K562 (cell line): ENCODE measurements around the gene RBPJ. TPM values are rescaled to one million over a fixed set of nuclear protein-coding genes. Genes with fewer than 3 reads are reported as not detected.
A peak's percentile ranks its signal among the peaks of the same experiment; 100 is the strongest.

ENCODE experiments used
- ATAC-seq: fragments of 200-7000 bp; cut with Tn5 transposase; 3 replicates; pipeline ENCODE4 v1.9.1; 2020; ENCODE audit warnings: moderate library complexity
- BruUV-seq: library from RNA; stranded (reverse); fragments of 400-500 nt; replicated peaks from 2 replicates; lab custom pipeline; 2021; lab: Mats Ljungman, UMichigan
- CTCF ChIA-PET: fragments of 300-600 bp; formaldehyde crosslinking; extraction: SDS; loops from one replicate; lab custom pipeline; 2021; ENCODE audit warnings: low intra/inter-chr PET ratio; lab: Yijun Ruan, JAX
- POLR2A ChIA-PET: fragments of 300-600, 350-650 bp; sonication (Branson Sonifier 250); formaldehyde crosslinking; extraction: SDS; loops from one replicate; lab custom pipeline; 2021; ENCODE audit warnings: antibody characterized with exemption, inconsistent platforms; lab: Yijun Ruan, JAX
- DNase-seq, 4 experiments: peaks; one replicate each; pipeline versions ENCODE4 v3.0.0 to v3.0.0-alpha.2; 2011 to 2018; ENCODE audit warnings: low spot score in 3 of 4, mixed read lengths in 3 of 4; ENCODE audit errors: extremely low read depth in 1 of 4
- FAIRE-seq: peaks from 2 replicates; lab custom pipeline; 2011; peaks lifted over from hg19 to GRCh38; lab: Jason Lieb, UNC
- H2AFZ ChIP-seq: 2 replicates; pipeline ENCODE4 v1.6.0; 2011; ENCODE audit warnings: low read depth, low read length, control low read depth, inconsistent platforms
- H3K27ac ChIP-seq: fragments of 200-600 bp; 3 replicates; pipeline ENCODE4 v1.8.0; 2011; ENCODE audit warnings: low read depth, mild to moderate bottlenecking, control low read depth, inconsistent platforms, low read length, moderate library complexity, mixed read lengths; ENCODE audit errors: extremely low read depth
- H3K27me3 ChIP-seq, 2 experiments: fragments of 300-600 bp in 1 of 2; 2 replicates in 1 of 2; 3 replicates in 1 of 2; pipeline versions ENCODE4 v1.6.0 to v1.8.0; 2011; ENCODE audit warnings: inconsistent platforms in 2 of 2, low read length in 2 of 2, mild to moderate bottlenecking in 1 of 2, mixed read lengths in 1 of 2, moderate library complexity in 1 of 2; ENCODE audit not compliant: control insufficient read depth in 2 of 2, insufficient read depth in 2 of 2
- H3K36me3 ChIP-seq: fragments of 300-600 bp; 3 replicates; pipeline ENCODE4 v1.8.0; 2011; ENCODE audit warnings: mild to moderate bottlenecking, low read length, inconsistent platforms; ENCODE audit not compliant: control insufficient read depth, insufficient read depth
- H3K4me1 ChIP-seq, 2 experiments: fragments of 200-600 bp in 1 of 2; replicated peaks in 1 of 2; 2 replicates in 1 of 2; 3 replicates in 1 of 2; pipeline versions ENCODE4 v1.5.1 to v1.8.0; 2011; ENCODE audit warnings: inconsistent platforms in 2 of 2, low read length in 2 of 2, mild to moderate bottlenecking in 1 of 2, mixed read lengths in 1 of 2, moderate library complexity in 1 of 2; ENCODE audit not compliant: control insufficient read depth in 2 of 2, insufficient read depth in 2 of 2
- H3K4me2 ChIP-seq: 2 replicates; pipeline ENCODE4 v1.6.1; 2011; ENCODE audit warnings: low read length, control low read depth, inconsistent platforms, mixed read lengths; ENCODE audit not compliant: insufficient read depth
- H3K4me3 ChIP-seq: fragments of 200-600 bp; sonication (generic), shearing (Covaris generic); 2 replicates; pipeline ENCODE4 v1.5.1; 2016; ENCODE audit warnings: control low read depth, inconsistent platforms
- H3K79me2 ChIP-seq: fragments of 200-600 bp; 3 replicates; pipeline ENCODE4 v1.8.0; 2011; ENCODE audit warnings: low read length, inconsistent platforms; ENCODE audit not compliant: control insufficient read depth, insufficient read depth
- H3K9ac ChIP-seq, 2 experiments: 2 replicates each; pipeline versions ENCODE4 v1.6.0 to v1.6.1; 2011; ENCODE audit warnings: low read depth in 2 of 2, low read length in 2 of 2, control low read depth in 1 of 2, inconsistent platforms in 1 of 2, mild to moderate bottlenecking in 1 of 2, mixed read lengths in 1 of 2; ENCODE audit not compliant: insufficient read depth in 1 of 2
- H3K9me1 ChIP-seq: one replicate; pipeline ENCODE4 v1.6.0; 2011; ENCODE audit warnings: inconsistent platforms, mild to moderate bottlenecking, low read length, moderate library complexity; ENCODE audit not compliant: control insufficient read depth, insufficient read depth
- H3K9me3 ChIP-seq: replicated peaks from 2 replicates; pipeline ENCODE4 v1.5.1; 2011; ENCODE audit warnings: low read depth, low read length, inconsistent platforms; ENCODE audit not compliant: control insufficient read depth, insufficient read depth
- H4K20me1 ChIP-seq: replicated peaks from 2 replicates; pipeline ENCODE4 v1.6.1; 2011; ENCODE audit warnings: low read length, inconsistent platforms, mixed read lengths; ENCODE audit not compliant: control insufficient read depth, insufficient read depth
- BRD9 ChIP-seq: fragments of 450-650 bp; IDR thresholded peaks from 2 replicates; pipeline ENCODE4 v1.6.1; 2018; ENCODE audit warnings: low read depth; ENCODE audit not compliant: partially characterized antibody
- CHCHD3 ChIP-seq: fragments of 250-450 bp; sonication (Bioruptor Pico); IDR thresholded peaks from 2 replicates; pipeline ENCODE4 v2.1.2; 2022; ENCODE audit warnings: mild to moderate bottlenecking
- GABPB1 ChIP-seq: sonication (generic); formaldehyde crosslinking; IDR thresholded peaks from 2 replicates; pipeline ENCODE4 v1.8.0; 2022; ENCODE audit warnings: mild to moderate bottlenecking, missing genetic modification reagents
- KLF6 ChIP-seq: fragments of 250-450 bp; sonication (Bioruptor Pico); IDR thresholded peaks from 2 replicates; pipeline ENCODE4 v1.4.0; 2020; ENCODE audit warnings: mild to moderate bottlenecking, moderate library complexity, borderline replicate concordance
- MCM2 ChIP-seq: fragments of 450-650 bp; IDR thresholded peaks from 2 replicates; pipeline ENCODE4 v1.6.1; 2017; ENCODE audit warnings: low read depth, mild to moderate bottlenecking
- MTF1 ChIP-seq: fragments of 250-450 bp; sonication (Bioruptor Pico); IDR thresholded peaks from 2 replicates; pipeline ENCODE4 v1.9.0; 2021; ENCODE audit warnings: moderate library complexity, mild to moderate bottlenecking, inconsistent platforms, borderline replicate concordance
- NEUROD1 ChIP-seq: fragments of 150-350 bp; IDR thresholded peaks from 2 replicates; pipeline ENCODE4 v1.6.1; 2014; ENCODE audit warnings: borderline replicate concordance, low read length, low read depth; ENCODE audit not compliant: partially characterized antibody
- RBM39 ChIP-seq: fragments of 200-400 bp; formaldehyde crosslinking; optimal IDR thresholded peaks from 2 replicates; pipeline ENCODE3; 2018; ENCODE audit warnings: low read depth, low read length
- SETDB1 ChIP-seq: IDR thresholded peaks from one replicate; pipeline ENCODE4 v1.6.1; 2012; ENCODE audit warnings: low read length, control low read depth, inconsistent platforms
- SMC3 ChIP-seq: conservative IDR thresholded peaks from 2 replicates; pipeline ENCODE4 v1.6.1; 2011; ENCODE audit warnings: low read depth, low read length, improper control_type of control experiment; ENCODE audit not compliant: insufficient read depth
- TCF7 ChIP-seq: sonication (generic); IDR thresholded peaks from 2 replicates; pipeline ENCODE4 v1.6.1; 2016; ENCODE audit warnings: antibody characterized with exemption, borderline replicate concordance
- ZBTB33 ChIP-seq: sonication (generic); formaldehyde crosslinking; IDR thresholded peaks from 2 replicates; pipeline ENCODE4 v1.8.1; 2023; ENCODE audit warnings: mild to moderate bottlenecking, missing genetic modification reagents
- ZNF174 ChIP-seq: fragments of 250-450 bp; sonication (Bioruptor Pico); IDR thresholded peaks from 2 replicates; pipeline ENCODE4 v1.4.0; 2020; ENCODE audit warnings: mild to moderate bottlenecking
- ZNF318 ChIP-seq, 2 experiments: fragments of 450-650 bp; IDR thresholded peaks; 2 replicates each; pipeline ENCODE4 v1.6.1; 2016; ENCODE audit warnings: mild to moderate bottlenecking in 2 of 2, borderline replicate concordance in 1 of 2, low read depth in 1 of 2, moderate library complexity in 1 of 2
- WGBS: fragments of 100-300 bp; shearing (Covaris generic); methylation state at CpG from one replicate; pipeline ENCODE4 v1.1.6; 2016; ENCODE audit warnings: low coverage, mixed read lengths; ENCODE audit not compliant: insufficient coverage; ENCODE audit errors: missing lambda C conversion rate; 5-methylcytosine and 5-hydroxymethylcytosine counted together
- in situ Hi-C: fragments of 300-500 bp; cut with MboI; formaldehyde crosslinking; loops from 4 replicates; pipeline ENCODE4 v1.15.0; 2018; ENCODE audit warnings: inconsistent platforms, mixed read lengths
- intact Hi-C: fragments of 100-400 bp; cut with micrococcal nuclease; formaldehyde crosslinking; loops from 2 replicates; pipeline ENCODE4 v1.14.2; 2022
- polyA plus RNA-seq, 8 experiments: library from polyadenylated mRNA; depleted of rRNA in 4 of 8; stranded (reverse) in 5 of 8; unstranded in 3 of 8; fragments of >200 nt; fragmentation: Nextera tagmentation in 2 of 8; fragmentation: Illumina TruSeq in 1 of 8; extraction: Ambion mirVana in 2 of 8; extraction: Trizol in 1 of 8; gene quantifications; 2 replicates each; pipeline versions ENCODE4 v1.2.1 to v1.2.3, GENCODE V29; 2011 to 2014; ENCODE audit warnings: inconsistent platforms in 1 of 8, missing spikeins in 1 of 8
- total RNA-seq, 7 experiments: library from RNA; depleted of rRNA in 6 of 7; stranded (reverse); fragments of >200 nt in 6 of 7; fragmentation: Illumina TruSeq in 2 of 7; extraction: Trizol in 2 of 7; gene quantifications; 2 replicates each; pipeline versions ENCODE4 v1.2.1 to v1.2.3, GENCODE V29; 2011 to 2021; ENCODE audit warnings: low replicate concordance in 1 of 7

RBPJ gene
- total and polyA plus RNA-seq, 9 of the 15 experiments (the other 6 are each of a cell fraction or from before 2014, with no cell fraction given) = 17.2 to 49.4 (median 33.8) TPM

- H3K9ac ChIP-seq = peak overlapping the region in 1 of 2 experiments; percentile 43; a peak in 1 of 4 replicates
- no peak for TF ChIP-seq SETDB1
- TF ChIP-seq NEUROD1 = no peak
- TF ChIP-seq ZNF318 (IDR thresholded peaks at IDR 0.05; ENCODE audit: borderline replicate concordance in 1 of 2, low read depth in 1 of 2) = no peak
- TF ChIP-seq ZNF174 (CRISPR knock-in tag) = no peak
- TF ChIP-seq MTF1 (CRISPR knock-in tag) = no peak
- TF ChIP-seq SMC3 = no peak
- no peak for TF ChIP-seq TCF7
- TF ChIP-seq CHCHD3 (CRISPR knock-in tag) = no peak
- TF ChIP-seq GABPB1 = no peak
- no peak for TF ChIP-seq ZBTB33
- TF ChIP-seq KLF6 (CRISPR knock-in tag) = no peak
- no peak for TF ChIP-seq MCM2
- no peak for TF ChIP-seq BRD9
- no peak for TF ChIP-seq RBM39
- TF ChIP-seq, all 486 proteins: peak for 0
- FAIRE-seq (no peak), ATAC-seq (no peak; the same call in 2 of the 3 replicates), DNase-seq (no peak)
- Histone ChIP-seq H3K4me2 (no peak overlapping the region), H3K79me2 (peaks cover 74% of the 10 kb centered on the region), H3K9me3 (no peaks in the 10 kb centered on the region), H3K27me3 (no peaks in the 10 kb centered on the region), H3K4me3 (no peak overlapping the region), H2AFZ (no peak overlapping the region), H3K27ac (no peak overlapping the region), H3K9me1 (no peaks in the 10 kb centered on the region), H4K20me1 (no peaks in the 10 kb centered on the region), H3K4me1 (peaks cover 0 to 5% of the 10 kb centered on the region in 2 experiments; a peak in 2 of 5 replicates), H3K36me3 (no peaks in the 10 kb centered on the region)
- BruUV-seq = no TSS peak
- in situ Hi-C loops = no loop called here
- ChIA-PET CTCF (no interaction called here), POLR2A (no interaction called here)
- intact Hi-C loops = no loop called here
- 60% methylated on average over 7 of the region's 7 CpGs for WGBS
These were observed 33.7 kb downstream of the RBPJ start for GRCh38 chr4:26354491-26354890.
